Calu3 (cell line): Measurements from ENCODE around the gene APBA2. TPM values are rescaled to one million over a fixed set of nuclear protein-coding genes. Genes with fewer than 3 reads are reported as not detected.

Experiments used
- BruUV-seq: library from RNA; stranded (reverse); fragments of 400-500 nt; replicated peaks from 2 replicates; lab custom pipeline; 2021; lab: Mats Ljungman, UMichigan
- CTCF ChIA-PET: fragments of 300-600 bp; sonication (Branson Sonifier 250); formaldehyde crosslinking; loops from one replicate; lab custom pipeline; 2022; ENCODE audit warnings: antibody characterized with exemption; lab: Charles Lee
- DNase-seq: peaks from one replicate; pipeline ENCODE4 v3.0.0; 2022
- H3K27ac Mint-ChIP-seq: one replicate; pipeline ENCODE4 v1.8.0; 2022; ENCODE audit warnings: mixed read lengths; ENCODE audit not compliant: unreplicated experiment
- H3K27me3 Mint-ChIP-seq: one replicate; pipeline ENCODE4 v1.8.0; 2022; ENCODE audit warnings: mixed read lengths; ENCODE audit not compliant: unreplicated experiment
- H3K36me3 Mint-ChIP-seq: one replicate; pipeline ENCODE4 v1.8.0; 2022; ENCODE audit warnings: mild to moderate bottlenecking, moderate library complexity, mixed read lengths; ENCODE audit not compliant: insufficient read depth, unreplicated experiment
- H3K4me1 Mint-ChIP-seq: one replicate; pipeline ENCODE4 v1.8.0; 2022; ENCODE audit warnings: mild to moderate bottlenecking, low read depth, mixed read lengths; ENCODE audit not compliant: unreplicated experiment
- H3K4me3 Mint-ChIP-seq: one replicate; pipeline ENCODE4 v1.8.0; 2022; ENCODE audit warnings: mild to moderate bottlenecking, low read depth, moderate library complexity, mixed read lengths; ENCODE audit not compliant: unreplicated experiment
- H3K9me3 Mint-ChIP-seq: one replicate; pipeline ENCODE4 v1.8.0; 2022; ENCODE audit warnings: low read depth, mixed read lengths; ENCODE audit not compliant: unreplicated experiment
- CTCF ChIP-seq: fragments of 200-600 bp; IDR thresholded peaks from one replicate; pipeline ENCODE4 v1.8.0; 2022; ENCODE audit warnings: antibody characterized with exemption; ENCODE audit not compliant: unreplicated experiment
- intact Hi-C: fragments of 100-400 bp; cut with micrococcal nuclease; formaldehyde crosslinking; loops from one replicate; pipeline ENCODE4 v1.10.0; 2022; ENCODE audit not compliant: unreplicated experiment
- total RNA-seq: library from RNA; stranded (reverse); gene quantifications from 2 replicates; pipeline ENCODE4 v1.2.3, GENCODE V29; 2022

Gene APBA2
- total RNA-seq, 1 experiment from 2014 or later, result not detected

- no peaks in the 10 kb centered on the region for H3K36me3 Mint-ChIP-seq
- H3K4me3 Mint-ChIP-seq, result no peak overlapping the region
- H3K27ac Mint-ChIP-seq, result no peak overlapping the region
- no peaks in the 10 kb centered on the region for H3K4me1 Mint-ChIP-seq
- CTCF ChIA-PET, result no interaction called here
- intact Hi-C loops, result no loop called here
- no peaks in the 10 kb centered on the region for H3K9me3 Mint-ChIP-seq
- no TSS peak for BruUV-seq
- H3K27me3 Mint-ChIP-seq, result no peaks in the 10 kb centered on the region
- TF ChIP-seq CTCF, result no peak
- DNase-seq, result no peak
These were observed 5.8 kb downstream of the APBA2 start for GRCh38 chr15:28891588-28891987.

DNA sequence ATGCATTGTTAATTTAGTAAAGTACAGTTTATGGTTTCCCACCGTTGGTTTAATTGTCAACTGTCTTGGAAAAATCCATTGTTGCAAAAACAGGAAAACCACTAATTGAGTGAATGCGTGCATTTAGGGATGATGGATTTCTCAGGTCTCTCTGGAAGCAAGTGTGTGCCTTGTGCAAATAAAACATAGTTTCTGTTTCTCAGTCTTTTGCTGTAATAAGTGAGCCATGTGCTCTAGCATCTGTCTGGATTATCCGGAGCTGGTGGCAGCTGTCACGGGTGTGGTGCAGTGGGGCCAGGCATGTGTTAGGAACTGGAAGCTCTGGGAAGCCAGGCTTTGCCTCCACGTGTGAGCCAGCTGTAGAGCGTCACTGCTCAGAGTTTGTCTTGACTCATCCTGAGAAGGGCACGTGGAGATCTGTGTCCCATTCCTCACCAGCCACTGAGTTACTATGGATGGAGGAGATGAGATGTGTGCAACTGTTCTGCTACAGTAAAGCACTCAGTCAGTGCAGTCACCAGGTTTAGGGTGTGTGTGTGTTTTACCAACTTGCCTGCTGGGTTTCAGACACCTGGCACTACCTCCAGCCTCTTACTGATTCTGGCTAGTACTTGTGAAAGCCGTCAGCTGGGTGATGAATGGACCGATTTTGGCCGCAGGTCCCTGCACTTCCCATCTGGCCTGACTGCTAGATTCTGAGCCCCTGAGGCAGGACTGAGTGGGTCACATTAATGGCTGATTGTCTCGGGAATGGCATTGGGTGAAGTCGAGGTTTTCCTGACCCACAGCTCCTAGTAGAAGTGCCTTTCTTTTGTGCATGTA lies 7.2 kb downstream of the APBA2 start:
- Mint-ChIP-seq H3K36me3 (no peaks in the 10 kb centered on the region), H3K9me3 (peaks cover 2% of the 10 kb centered on the region), H3K4me3 (no peak overlapping the region), H3K4me1 (no peaks in the 10 kb centered on the region), H3K27me3 (no peaks in the 10 kb centered on the region), H3K27ac (no peak overlapping the region)
- TF ChIP-seq CTCF, result no peak
- no TSS peak for BruUV-seq
- DNase-seq, result no peak
- CTCF ChIA-PET, result no interaction called here
- intact Hi-C loops, result no loop called here

DNA sequence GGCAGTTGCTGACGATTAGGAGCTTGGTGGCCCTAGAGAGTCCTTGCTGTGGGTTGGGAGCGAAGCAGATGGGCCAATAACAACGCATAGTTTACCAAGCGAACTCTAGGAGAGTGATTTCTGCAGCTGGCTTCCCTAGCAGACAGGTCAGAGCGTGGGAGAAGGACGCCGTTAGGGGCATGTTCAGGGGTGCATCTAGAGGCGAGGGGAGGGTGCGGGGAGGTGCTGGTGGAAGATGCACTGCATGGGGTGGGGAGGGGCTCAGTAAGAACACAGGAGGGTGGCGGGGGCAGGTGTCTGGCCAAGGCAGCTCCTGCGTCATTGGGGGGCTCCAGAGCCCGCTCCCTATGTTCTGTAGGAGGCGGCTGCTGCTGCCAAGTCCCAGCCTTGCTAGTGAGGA lies 8.9 kb downstream of the APBA2 start:
- no peaks in the 10 kb centered on the region for H3K27me3 Mint-ChIP-seq
- intact Hi-C loops, result no loop called here
- H3K27ac Mint-ChIP-seq, result no peak overlapping the region
- no peak for DNase-seq
- no TSS peak for BruUV-seq
- CTCF ChIA-PET, result no interaction called here
- H3K36me3 Mint-ChIP-seq, result no peaks in the 10 kb centered on the region
- peaks cover 2% of the 10 kb centered on the region for H3K9me3 Mint-ChIP-seq
- TF ChIP-seq CTCF, result no peak
- no peaks in the 10 kb centered on the region for H3K4me1 Mint-ChIP-seq
- no peak overlapping the region for H3K4me3 Mint-ChIP-seq

DNA sequence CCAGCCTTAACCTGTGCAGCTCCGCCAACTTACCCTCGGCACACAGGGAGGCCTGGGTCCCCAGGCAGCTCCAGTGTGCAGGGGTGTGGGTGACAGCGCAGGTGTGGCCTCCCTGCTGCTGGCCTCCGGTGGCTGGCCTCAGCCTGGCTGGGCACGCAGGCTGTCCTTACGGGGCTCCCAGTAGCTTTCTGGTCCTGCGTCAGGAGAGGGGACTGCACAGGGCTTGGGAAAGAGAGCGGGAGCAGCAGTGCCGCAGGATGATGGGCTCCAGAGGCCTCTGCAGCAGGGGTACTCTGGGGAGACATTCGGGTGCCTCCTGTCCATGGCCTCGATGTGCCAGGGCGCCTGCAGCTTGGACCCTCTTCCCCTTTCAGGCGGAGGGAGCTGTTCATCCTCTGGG lies 9.4 kb downstream of the APBA2 start:
- no peak overlapping the region for H3K4me3 Mint-ChIP-seq
- H3K27me3 Mint-ChIP-seq, result no peaks in the 10 kb centered on the region
- CTCF ChIA-PET, result no interaction called here
- no peak overlapping the region for H3K27ac Mint-ChIP-seq
- TF ChIP-seq CTCF, result no peak
- DNase-seq, result no peak
- H3K36me3 Mint-ChIP-seq, result no peaks in the 10 kb centered on the region
- H3K4me1 Mint-ChIP-seq, result no peaks in the 10 kb centered on the region
- H3K9me3 Mint-ChIP-seq, result peaks cover 2% of the 10 kb centered on the region
- intact Hi-C loops, result no loop called here
- no TSS peak for BruUV-seq
